Muscle layer of colon (tissue), 2 donors: ENCODE data around the gene TSPAN9.

Experiments
- H3K27ac ChIP-seq: one replicate; pipeline ENCODE4 v1.7.0; 2013; ENCODE audit warnings: low read depth, mild to moderate bottlenecking, low read length, moderate library complexity
- H3K27me3 ChIP-seq, 2 donors: one replicate each; pipeline ENCODE4 v1.7.0; 2013; ENCODE audit warnings: low read length in 2 of 2, mild to moderate bottlenecking in 2 of 2; ENCODE audit not compliant: insufficient read depth in 2 of 2, control insufficient read depth in 1 of 2
- H3K36me3 ChIP-seq: one replicate; pipeline ENCODE4 v1.7.0; 2013; ENCODE audit warnings: mild to moderate bottlenecking, low read length; ENCODE audit not compliant: insufficient read depth
- H3K4me1 ChIP-seq: one replicate; pipeline ENCODE4 v1.7.0; 2013; ENCODE audit warnings: mild to moderate bottlenecking, low read length; ENCODE audit not compliant: insufficient read depth
- H3K4me3 ChIP-seq, 2 donors: one replicate each; pipeline ENCODE4 v1.7.0; 2013; ENCODE audit warnings: low read length in 2 of 2, low read depth in 1 of 2, mild to moderate bottlenecking in 1 of 2, moderate library complexity in 1 of 2
- H3K9ac ChIP-seq: one replicate; pipeline ENCODE4 v1.7.0; 2013; ENCODE audit warnings: low read length
- H3K9me3 ChIP-seq: one replicate; pipeline ENCODE4 v1.7.0; 2013; ENCODE audit warnings: mild to moderate bottlenecking, low read length
- donor health status: abdominal sarcoma.
- donor health status: Adenocarcinoma of cecum.

TSPAN9 gene

GRCh38 chr12:3288690-3289089, 211.5 kb downstream of the TSPAN9 start:
- no peak overlapping the region for H3K4me3 ChIP-seq
- H3K4me1 ChIP-seq = no peaks in the 10 kb centered on the region
- H3K27me3 ChIP-seq = no peaks in the 10 kb centered on the region
- H3K9ac ChIP-seq = no peak overlapping the region
- H3K27ac ChIP-seq = no peak overlapping the region
- H3K36me3 ChIP-seq = no peaks in the 10 kb centered on the region
- no peaks in the 10 kb centered on the region for H3K9me3 ChIP-seq

GRCh38 chr12:3289702-3290101, 212.5 kb downstream of the TSPAN9 start:
- Histone ChIP-seq H3K9me3 (no peaks in the 10 kb centered on the region), H3K9ac (no peak overlapping the region), H3K4me1 (no peaks in the 10 kb centered on the region), H3K27me3 (no peaks in the 10 kb centered on the region), H3K4me3 (no peak overlapping the region), H3K36me3 (no peaks in the 10 kb centered on the region), H3K27ac (no peak overlapping the region)

GRCh38 chr12:3291939-3292338, 214.8 kb downstream of the TSPAN9 start:
- Histone ChIP-seq H3K9ac (no peak overlapping the region), H3K9me3 (no peaks in the 10 kb centered on the region), H3K27me3 (no peaks in the 10 kb centered on the region), H3K4me3 (no peak overlapping the region), H3K36me3 (no peaks in the 10 kb centered on the region), H3K27ac (no peak overlapping the region), H3K4me1 (no peaks in the 10 kb centered on the region)

DNA sequence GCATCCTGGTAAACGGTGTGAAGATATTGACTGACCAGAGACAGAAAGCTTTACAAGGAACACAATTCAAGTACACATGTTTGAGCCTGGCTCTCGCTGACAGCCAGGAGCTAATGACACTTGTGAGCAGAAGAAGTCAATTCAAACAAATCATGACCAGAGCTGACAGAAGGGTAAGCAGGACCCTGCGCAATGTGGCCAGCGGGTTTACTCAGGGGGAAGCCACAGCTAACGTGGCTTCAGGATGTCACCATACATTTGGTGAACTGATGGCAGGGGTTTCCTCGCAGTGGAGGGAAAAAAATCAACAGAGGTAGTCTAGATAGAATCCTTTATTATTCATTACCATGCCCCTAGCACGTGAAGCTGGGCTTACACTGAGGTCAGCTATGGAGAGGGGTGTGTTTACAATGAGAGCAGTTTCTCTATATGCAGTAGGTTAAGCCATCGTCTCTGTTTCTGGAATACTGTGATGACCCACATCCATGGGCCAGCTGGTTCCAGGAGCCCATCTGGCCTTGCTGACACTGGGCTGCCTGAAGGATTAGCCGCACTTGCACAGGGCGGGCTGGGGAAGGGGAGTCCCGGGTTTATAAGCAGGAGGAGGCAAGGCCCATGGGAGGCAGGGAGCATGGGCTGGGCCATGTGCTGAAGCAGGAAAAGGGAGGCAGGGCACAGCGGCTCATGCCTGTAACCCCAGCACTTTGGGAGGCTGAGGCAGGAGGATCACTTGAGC, 215.7 kb downstream of the TSPAN9 start:
- Histone ChIP-seq H3K27me3 (peaks cover 0 to 7% of the 10 kb centered on the region in 2 donors), H3K4me3 (no peak overlapping the region), H3K4me1 (no peaks in the 10 kb centered on the region), H3K27ac (no peak overlapping the region), H3K9me3 (no peaks in the 10 kb centered on the region), H3K9ac (no peak overlapping the region), H3K36me3 (no peaks in the 10 kb centered on the region)

GRCh38 chr12:3293446-3294161, 216.4 kb downstream of the TSPAN9 start:
- no peaks in the 10 kb centered on the region for H3K4me1 ChIP-seq
- H3K36me3 ChIP-seq = no peaks in the 10 kb centered on the region
- H3K27ac ChIP-seq = no peak overlapping the region
- H3K27me3 ChIP-seq = peaks cover 0 to 15% of the 10 kb centered on the region in 2 donors
- H3K9me3 ChIP-seq = no peaks in the 10 kb centered on the region
- H3K9ac ChIP-seq = no peak overlapping the region
- H3K4me3 ChIP-seq = no peak overlapping the region

DNA sequence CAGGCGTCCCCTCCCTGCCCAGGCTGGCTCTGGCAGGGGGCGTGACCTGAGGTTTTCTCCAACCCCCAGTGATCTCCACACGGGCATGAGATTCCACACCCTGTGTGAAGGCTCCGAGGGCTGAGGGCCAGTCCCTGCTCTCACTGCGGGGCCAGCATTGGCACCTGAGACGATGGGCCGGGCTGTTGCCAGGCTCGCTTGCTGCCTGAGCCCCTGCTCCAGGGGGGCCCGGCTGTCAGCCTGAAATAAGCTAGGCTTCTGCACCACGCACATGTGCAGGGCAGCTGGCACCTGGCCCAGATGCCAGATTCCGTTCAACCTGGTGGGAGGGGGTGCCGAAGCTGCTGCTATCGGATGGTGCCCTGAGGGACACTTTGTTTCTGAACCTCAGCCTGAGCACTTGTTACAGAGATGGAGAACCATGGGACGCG, 217.3 kb downstream of the TSPAN9 start:
- Histone ChIP-seq H3K9ac (no peak overlapping the region), H3K36me3 (no peaks in the 10 kb centered on the region), H3K9me3 (no peaks in the 10 kb centered on the region), H3K4me1 (no peaks in the 10 kb centered on the region), H3K4me3 (no peak overlapping the region), H3K27ac (no peak overlapping the region), H3K27me3 (peaks cover 0 to 16% of the 10 kb centered on the region in 2 donors)

DNA sequence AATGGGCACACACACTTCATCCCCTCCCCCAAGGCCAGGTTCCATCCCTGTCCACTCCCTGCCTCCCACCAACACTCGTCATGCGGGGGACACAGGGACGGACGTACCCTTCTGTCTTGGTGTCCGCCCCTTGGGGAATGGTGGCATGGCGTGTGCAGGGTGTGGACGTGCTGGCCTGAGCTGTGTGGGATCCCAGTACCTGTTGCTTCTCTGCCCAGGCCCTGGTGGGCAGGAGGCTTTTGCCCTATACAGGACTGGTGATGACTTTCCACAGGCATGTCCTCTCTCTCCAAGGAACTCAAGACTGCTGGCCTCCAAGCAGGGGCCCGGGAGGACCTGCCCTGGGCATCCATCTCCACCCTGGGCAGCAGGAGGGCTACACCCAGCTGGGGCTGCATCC, 218.0 kb downstream of the TSPAN9 start:
- H3K4me3 ChIP-seq = no peak overlapping the region
- no peak overlapping the region for H3K27ac ChIP-seq
- H3K4me1 ChIP-seq = peaks cover 6% of the 10 kb centered on the region
- H3K27me3 ChIP-seq = peaks cover 0 to 16% of the 10 kb centered on the region in 2 donors
- H3K36me3 ChIP-seq = no peaks in the 10 kb centered on the region
- no peaks in the 10 kb centered on the region for H3K9me3 ChIP-seq
- no peak overlapping the region for H3K9ac ChIP-seq

DNA sequence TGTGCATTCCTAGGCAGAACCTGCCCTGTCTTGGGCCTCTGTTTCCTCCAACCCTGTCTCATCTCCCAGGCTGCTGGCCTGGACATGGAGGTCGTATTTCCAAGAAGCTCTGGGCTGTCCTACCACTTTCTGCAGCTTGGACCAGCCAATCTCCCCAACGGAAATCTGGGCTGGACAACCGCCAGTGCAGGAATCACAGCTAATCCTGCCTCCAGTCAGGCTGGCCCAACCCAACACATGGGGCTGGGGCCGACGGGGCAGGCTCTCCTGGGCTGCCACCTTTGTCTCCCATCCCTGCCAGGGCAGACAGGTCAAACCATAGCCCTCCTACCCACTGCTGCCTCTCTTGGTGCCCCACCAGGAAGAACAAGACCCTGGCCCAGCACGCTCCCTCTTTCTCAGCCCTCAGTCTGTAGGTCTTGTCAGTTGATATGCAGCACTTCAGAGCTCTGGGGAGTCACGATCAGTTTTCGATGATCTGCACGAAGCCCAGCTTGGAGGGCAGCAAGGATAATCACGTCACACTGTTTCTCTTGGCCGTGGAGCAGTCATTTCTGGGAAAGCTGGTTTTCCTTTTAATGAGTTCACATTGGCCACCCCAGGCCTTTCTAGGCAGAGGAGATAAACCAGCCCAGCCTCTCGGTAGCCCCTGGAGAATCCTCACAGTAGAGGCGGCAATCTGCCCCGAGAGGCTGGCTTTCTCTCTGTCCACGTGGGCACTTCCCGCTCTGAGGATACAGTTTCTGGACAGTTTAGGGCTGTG, 218.6 kb downstream of the TSPAN9 start:
- Histone ChIP-seq H3K36me3 (no peaks in the 10 kb centered on the region), H3K4me3 (no peak overlapping the region), H3K27ac (no peak overlapping the region), H3K4me1 (peaks cover 7% of the 10 kb centered on the region), H3K9me3 (no peaks in the 10 kb centered on the region), H3K27me3 (peaks cover 0 to 16% of the 10 kb centered on the region in 2 donors), H3K9ac (no peak overlapping the region)

DNA sequence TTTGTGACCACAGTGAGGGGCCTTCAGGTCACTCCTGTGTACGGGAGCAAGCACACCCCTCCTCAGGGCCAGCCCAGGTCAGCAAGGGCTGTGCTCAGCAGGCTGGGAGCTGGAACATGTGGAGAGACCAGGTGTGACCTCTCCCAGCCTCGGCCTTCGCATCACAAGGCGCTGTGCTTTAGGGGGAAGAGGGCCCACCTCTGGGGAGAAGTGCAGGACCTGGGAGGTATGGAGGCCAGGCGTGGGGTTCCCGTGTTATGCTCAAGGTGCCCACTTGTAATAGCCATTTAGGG, 219.2 kb downstream of the TSPAN9 start:
- Histone ChIP-seq H3K9me3 (no peaks in the 10 kb centered on the region), H3K9ac (no peak overlapping the region), H3K27ac (no peak overlapping the region), H3K4me3 (no peak overlapping the region), H3K36me3 (no peaks in the 10 kb centered on the region), H3K27me3 (peaks cover 0 to 16% of the 10 kb centered on the region in 2 donors), H3K4me1 (peaks cover 7% of the 10 kb centered on the region)

- Histone ChIP-seq H3K9me3 (no peaks in the 10 kb centered on the region), H3K4me3 (no peak overlapping the region), H3K27me3 (peaks cover 0 to 20% of the 10 kb centered on the region in 2 donors), H3K4me1 (peaks cover 7% of the 10 kb centered on the region), H3K9ac (no peak overlapping the region), H3K27ac (no peak overlapping the region), H3K36me3 (no peaks in the 10 kb centered on the region)
These were observed 221.4 kb downstream of the TSPAN9 start for GRCh38 chr12:3298603-3299002.

DNA sequence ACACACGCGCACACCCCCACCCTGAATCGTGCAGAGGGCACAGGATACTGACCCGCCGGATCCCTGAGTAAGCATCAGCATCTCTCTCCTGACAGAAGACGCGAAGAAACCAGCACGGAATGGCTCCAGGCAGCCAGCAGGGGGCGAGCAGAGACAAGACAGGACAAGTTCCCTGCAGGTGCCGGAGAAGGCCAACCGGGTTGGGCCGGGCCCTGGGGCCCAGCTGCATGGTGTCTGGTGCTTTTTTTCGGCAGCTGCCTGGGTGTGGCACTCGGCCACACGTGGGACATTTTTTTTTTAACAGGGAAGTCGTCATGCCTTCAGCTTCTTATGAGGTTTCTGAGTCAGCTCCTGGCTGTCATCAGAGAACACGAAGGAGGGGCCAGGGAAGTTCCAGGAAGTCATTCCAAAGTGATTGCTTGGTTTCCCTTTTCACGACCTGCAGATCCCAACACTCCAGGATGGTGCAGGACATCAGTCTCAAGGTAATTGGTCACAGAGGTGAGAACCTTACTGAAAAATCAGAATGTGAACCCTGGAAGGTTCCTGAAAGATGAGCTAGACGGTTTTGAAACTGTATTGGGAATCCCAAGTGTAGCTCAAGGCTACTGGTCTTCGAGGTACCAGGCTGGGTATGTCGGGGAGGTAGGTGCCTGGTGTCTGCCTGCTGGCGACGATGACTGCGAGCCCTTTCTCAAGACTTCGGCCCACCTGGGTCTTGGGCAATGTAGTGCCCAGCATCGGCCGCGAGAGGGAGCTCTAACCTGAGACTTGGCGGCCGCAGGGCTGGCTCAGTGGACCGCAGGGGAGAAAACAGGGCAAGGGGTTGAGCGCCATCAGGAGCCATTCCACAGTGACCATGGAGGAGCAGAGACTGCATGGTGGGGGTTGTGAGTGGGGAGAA, 223.0 kb downstream of the TSPAN9 start:
- no peaks in the 10 kb centered on the region for H3K9me3 ChIP-seq
- no peak overlapping the region for H3K9ac ChIP-seq
- H3K27ac ChIP-seq = no peak overlapping the region
- peak overlapping the region; percentile 2 to 21 for H3K4me3 ChIP-seq
- H3K27me3 ChIP-seq = peaks cover 0 to 25% of the 10 kb centered on the region in 2 donors
- H3K36me3 ChIP-seq = no peaks in the 10 kb centered on the region
- peaks cover 7% of the 10 kb centered on the region for H3K4me1 ChIP-seq
